K562 (cell line): ENCODE measurements around the gene FSHR. TPM values are rescaled to one million over a fixed set of nuclear protein-coding genes. Genes with fewer than 3 reads are reported as not detected.

Source experiments
- ATAC-seq: fragments of 200-7000 bp; cut with Tn5 transposase; 3 replicates; pipeline ENCODE4 v1.9.1; 2020; ENCODE audit warnings: moderate library complexity
- BruUV-seq: library from RNA; stranded (reverse); fragments of 400-500 nt; replicated peaks from 2 replicates; lab custom pipeline; 2021; lab: Mats Ljungman, UMichigan
- CTCF ChIA-PET: fragments of 300-600 bp; formaldehyde crosslinking; extraction: SDS; loops from one replicate; lab custom pipeline; 2021; ENCODE audit warnings: low intra/inter-chr PET ratio; lab: Yijun Ruan, JAX
- POLR2A ChIA-PET: fragments of 300-600, 350-650 bp; sonication (Branson Sonifier 250); formaldehyde crosslinking; extraction: SDS; loops from one replicate; lab custom pipeline; 2021; ENCODE audit warnings: antibody characterized with exemption, inconsistent platforms; lab: Yijun Ruan, JAX
- DNase-seq, 4 experiments: peaks; one replicate each; pipeline versions ENCODE4 v3.0.0 to v3.0.0-alpha.2; 2011 to 2018; ENCODE audit warnings: low spot score in 3 of 4, mixed read lengths in 3 of 4; ENCODE audit errors: extremely low read depth in 1 of 4
- FAIRE-seq: peaks from 2 replicates; lab custom pipeline; 2011; peaks lifted over from hg19 to GRCh38; lab: Jason Lieb, UNC
- H2AFZ ChIP-seq: 2 replicates; pipeline ENCODE4 v1.6.0; 2011; ENCODE audit warnings: low read depth, low read length, control low read depth, inconsistent platforms
- H3K27ac ChIP-seq: fragments of 200-600 bp; 3 replicates; pipeline ENCODE4 v1.8.0; 2011; ENCODE audit warnings: low read depth, mild to moderate bottlenecking, control low read depth, inconsistent platforms, low read length, moderate library complexity, mixed read lengths; ENCODE audit errors: extremely low read depth
- H3K27me3 ChIP-seq, 2 experiments: fragments of 300-600 bp in 1 of 2; 2 replicates in 1 of 2; 3 replicates in 1 of 2; pipeline versions ENCODE4 v1.6.0 to v1.8.0; 2011; ENCODE audit warnings: inconsistent platforms in 2 of 2, low read length in 2 of 2, mild to moderate bottlenecking in 1 of 2, mixed read lengths in 1 of 2, moderate library complexity in 1 of 2; ENCODE audit not compliant: control insufficient read depth in 2 of 2, insufficient read depth in 2 of 2
- H3K36me3 ChIP-seq: fragments of 300-600 bp; 3 replicates; pipeline ENCODE4 v1.8.0; 2011; ENCODE audit warnings: mild to moderate bottlenecking, low read length, inconsistent platforms; ENCODE audit not compliant: control insufficient read depth, insufficient read depth
- H3K4me1 ChIP-seq, 2 experiments: fragments of 200-600 bp in 1 of 2; replicated peaks in 1 of 2; 2 replicates in 1 of 2; 3 replicates in 1 of 2; pipeline versions ENCODE4 v1.5.1 to v1.8.0; 2011; ENCODE audit warnings: inconsistent platforms in 2 of 2, low read length in 2 of 2, mild to moderate bottlenecking in 1 of 2, mixed read lengths in 1 of 2, moderate library complexity in 1 of 2; ENCODE audit not compliant: control insufficient read depth in 2 of 2, insufficient read depth in 2 of 2
- H3K4me2 ChIP-seq: 2 replicates; pipeline ENCODE4 v1.6.1; 2011; ENCODE audit warnings: low read length, control low read depth, inconsistent platforms, mixed read lengths; ENCODE audit not compliant: insufficient read depth
- H3K4me3 ChIP-seq: fragments of 200-600 bp; sonication (generic), shearing (Covaris generic); 2 replicates; pipeline ENCODE4 v1.5.1; 2016; ENCODE audit warnings: control low read depth, inconsistent platforms
- H3K79me2 ChIP-seq: fragments of 200-600 bp; 3 replicates; pipeline ENCODE4 v1.8.0; 2011; ENCODE audit warnings: low read length, inconsistent platforms; ENCODE audit not compliant: control insufficient read depth, insufficient read depth
- H3K9ac ChIP-seq, 2 experiments: 2 replicates each; pipeline versions ENCODE4 v1.6.0 to v1.6.1; 2011; ENCODE audit warnings: low read depth in 2 of 2, low read length in 2 of 2, control low read depth in 1 of 2, inconsistent platforms in 1 of 2, mild to moderate bottlenecking in 1 of 2, mixed read lengths in 1 of 2; ENCODE audit not compliant: insufficient read depth in 1 of 2
- H3K9me1 ChIP-seq: one replicate; pipeline ENCODE4 v1.6.0; 2011; ENCODE audit warnings: inconsistent platforms, mild to moderate bottlenecking, low read length, moderate library complexity; ENCODE audit not compliant: control insufficient read depth, insufficient read depth
- H3K9me3 ChIP-seq: replicated peaks from 2 replicates; pipeline ENCODE4 v1.5.1; 2011; ENCODE audit warnings: low read depth, low read length, inconsistent platforms; ENCODE audit not compliant: control insufficient read depth, insufficient read depth
- H4K20me1 ChIP-seq: replicated peaks from 2 replicates; pipeline ENCODE4 v1.6.1; 2011; ENCODE audit warnings: low read length, inconsistent platforms, mixed read lengths; ENCODE audit not compliant: control insufficient read depth, insufficient read depth
- L3MBTL2 ChIP-seq: fragments of 450-650 bp; IDR thresholded peaks from 2 replicates; pipeline ENCODE4 v1.6.1; 2016; ENCODE audit warnings: mild to moderate bottlenecking, moderate library complexity
- NFRKB ChIP-seq: fragments of 450-650 bp; IDR thresholded peaks from 2 replicates; pipeline ENCODE4 v1.6.1; 2016; ENCODE audit warnings: low read depth
- NFXL1 ChIP-seq: fragments of 450-650 bp; formaldehyde crosslinking; IDR thresholded peaks from 2 replicates; pipeline ENCODE4 v1.4.0; 2021; ENCODE audit warnings: mild to moderate bottlenecking
- PTBP1 ChIP-seq: fragments of 200-400 bp; formaldehyde crosslinking; IDR thresholded peaks from 2 replicates; pipeline ENCODE4 v1.6.1; 2017; ENCODE audit warnings: low read depth, low read length
- SMAD2 ChIP-seq: fragments of 150-350 bp; IDR thresholded peaks from 2 replicates; pipeline ENCODE4 v1.6.1; 2014; ENCODE audit warnings: low read depth, mild to moderate bottlenecking, low read length
- SMAD3 ChIP-seq: fragments of 450-650 bp; formaldehyde crosslinking; conservative IDR thresholded peaks from 2 replicates; pipeline ENCODE4 v1.4.0; 2020; ENCODE audit warnings: mild to moderate bottlenecking
- ZFP36 ChIP-seq: fragments of 150-350 bp; IDR thresholded peaks from 2 replicates; pipeline ENCODE4 v1.6.1; 2018; ENCODE audit warnings: low read length, low read depth; ENCODE audit not compliant: partially characterized antibody
- WGBS: fragments of 100-300 bp; shearing (Covaris generic); methylation state at CpG from one replicate; pipeline ENCODE4 v1.1.6; 2016; ENCODE audit warnings: low coverage, mixed read lengths; ENCODE audit not compliant: insufficient coverage; ENCODE audit errors: missing lambda C conversion rate; 5-methylcytosine and 5-hydroxymethylcytosine counted together
- in situ Hi-C: fragments of 300-500 bp; cut with MboI; formaldehyde crosslinking; loops from 4 replicates; pipeline ENCODE4 v1.15.0; 2018; ENCODE audit warnings: inconsistent platforms, mixed read lengths
- intact Hi-C: fragments of 100-400 bp; cut with micrococcal nuclease; formaldehyde crosslinking; loops from 2 replicates; pipeline ENCODE4 v1.14.2; 2022
- polyA plus RNA-seq, 8 experiments: library from polyadenylated mRNA; depleted of rRNA in 4 of 8; stranded (reverse) in 5 of 8; unstranded in 3 of 8; fragments of >200 nt; fragmentation: Nextera tagmentation in 2 of 8; fragmentation: Illumina TruSeq in 1 of 8; extraction: Ambion mirVana in 2 of 8; extraction: Trizol in 1 of 8; gene quantifications; 2 replicates each; pipeline versions ENCODE4 v1.2.1 to v1.2.3, GENCODE V29; 2011 to 2014; ENCODE audit warnings: inconsistent platforms in 1 of 8, missing spikeins in 1 of 8
- total RNA-seq, 7 experiments: library from RNA; depleted of rRNA in 6 of 7; stranded (reverse); fragments of >200 nt in 6 of 7; fragmentation: Illumina TruSeq in 2 of 7; extraction: Trizol in 2 of 7; gene quantifications; 2 replicates each; pipeline versions ENCODE4 v1.2.1 to v1.2.3, GENCODE V29; 2011 to 2021; ENCODE audit warnings: low replicate concordance in 1 of 7
- TF ChIP-seq, protein P1 (sequence below): fragments of 450-650 bp; IDR thresholded peaks from 2 replicates; pipeline ENCODE4 v1.6.1; 2016; ENCODE audit warnings: low read depth

Gene FSHR
- total and polyA plus RNA-seq, 9 of the 15 experiments (the other 6 are each of a cell fraction or from before 2014, with no cell fraction given) = not detected

DNA sequence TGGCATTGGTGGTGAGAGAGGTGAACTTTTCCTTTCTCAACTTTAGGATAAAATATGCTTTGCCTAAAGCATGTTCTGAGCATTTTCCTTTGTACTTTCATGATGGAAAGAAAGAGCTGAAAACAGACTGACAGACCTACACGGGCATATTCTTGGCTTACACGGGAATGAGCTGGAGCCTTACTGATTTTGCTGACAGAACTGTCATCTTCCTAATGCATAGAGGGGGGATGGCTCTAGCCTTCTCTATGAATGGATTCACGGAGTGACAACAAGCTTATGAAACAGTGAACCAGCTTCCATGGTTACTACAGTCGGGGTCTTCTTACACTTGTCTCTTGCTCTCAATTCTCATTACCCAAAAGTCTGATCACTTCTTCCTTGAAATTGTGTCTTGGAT, 32.2 kb downstream of the FSHR start:
- POLR2A ChIA-PET = no interaction called here

DNA sequence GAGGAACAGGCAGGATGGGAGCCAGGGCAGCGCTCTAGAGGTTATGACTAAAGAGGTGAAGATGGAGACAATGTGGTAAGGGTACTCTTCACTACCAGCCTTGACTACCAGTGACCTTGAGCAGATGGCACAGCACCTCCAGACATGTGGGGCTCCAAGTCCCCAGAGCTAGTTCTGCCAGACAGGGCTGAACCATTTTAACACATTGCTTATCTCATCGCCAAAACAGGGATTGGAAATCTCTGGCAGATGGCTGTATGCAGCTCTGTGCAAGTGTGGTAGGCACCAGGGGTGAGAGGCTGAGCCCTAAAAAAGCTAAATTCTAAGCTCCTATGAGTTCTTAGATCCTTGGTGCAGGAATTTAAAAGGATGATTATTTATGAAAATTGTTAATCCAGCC, 41.3 kb downstream of the FSHR start:
- Histone ChIP-seq H3K9me3 (no peaks in the 10 kb centered on the region), H3K36me3 (no peaks in the 10 kb centered on the region), H3K4me2 (no peak overlapping the region), H3K9ac (no peak overlapping the region), H3K4me3 (no peak overlapping the region), H3K79me2 (no peaks in the 10 kb centered on the region), H3K27ac (no peak overlapping the region), H3K4me1 (no peaks in the 10 kb centered on the region), H3K9me1 (no peaks in the 10 kb centered on the region), H3K27me3 (no peaks in the 10 kb centered on the region), H4K20me1 (no peaks in the 10 kb centered on the region), H2AFZ (no peak overlapping the region)
- in situ Hi-C loops (no loop called here), intact Hi-C loops (no loop called here)
- FAIRE-seq (no peak), DNase-seq (no peak), ATAC-seq (no peak)
- BruUV-seq = no TSS peak
- 0% methylated on average over 2 of the region's 2 CpGs for WGBS
- CTCF ChIA-PET = no interaction called here
- POLR2A ChIA-PET = interaction anchor here (0.5 kb wide), 1 partner anchor 297 kb away, joined by 3 read pairs; no protein-coding TSS in a partner anchor
- TF ChIP-seq ZFP36 = no peak
- TF ChIP-seq PTBP1 = no peak
- no peak for TF ChIP-seq NFXL1 (CRISPR knock-in tag)
- TF ChIP-seq NFRKB = no peak
- TF ChIP-seq L3MBTL2 = no peak
- TF ChIP-seq, protein P1, sequence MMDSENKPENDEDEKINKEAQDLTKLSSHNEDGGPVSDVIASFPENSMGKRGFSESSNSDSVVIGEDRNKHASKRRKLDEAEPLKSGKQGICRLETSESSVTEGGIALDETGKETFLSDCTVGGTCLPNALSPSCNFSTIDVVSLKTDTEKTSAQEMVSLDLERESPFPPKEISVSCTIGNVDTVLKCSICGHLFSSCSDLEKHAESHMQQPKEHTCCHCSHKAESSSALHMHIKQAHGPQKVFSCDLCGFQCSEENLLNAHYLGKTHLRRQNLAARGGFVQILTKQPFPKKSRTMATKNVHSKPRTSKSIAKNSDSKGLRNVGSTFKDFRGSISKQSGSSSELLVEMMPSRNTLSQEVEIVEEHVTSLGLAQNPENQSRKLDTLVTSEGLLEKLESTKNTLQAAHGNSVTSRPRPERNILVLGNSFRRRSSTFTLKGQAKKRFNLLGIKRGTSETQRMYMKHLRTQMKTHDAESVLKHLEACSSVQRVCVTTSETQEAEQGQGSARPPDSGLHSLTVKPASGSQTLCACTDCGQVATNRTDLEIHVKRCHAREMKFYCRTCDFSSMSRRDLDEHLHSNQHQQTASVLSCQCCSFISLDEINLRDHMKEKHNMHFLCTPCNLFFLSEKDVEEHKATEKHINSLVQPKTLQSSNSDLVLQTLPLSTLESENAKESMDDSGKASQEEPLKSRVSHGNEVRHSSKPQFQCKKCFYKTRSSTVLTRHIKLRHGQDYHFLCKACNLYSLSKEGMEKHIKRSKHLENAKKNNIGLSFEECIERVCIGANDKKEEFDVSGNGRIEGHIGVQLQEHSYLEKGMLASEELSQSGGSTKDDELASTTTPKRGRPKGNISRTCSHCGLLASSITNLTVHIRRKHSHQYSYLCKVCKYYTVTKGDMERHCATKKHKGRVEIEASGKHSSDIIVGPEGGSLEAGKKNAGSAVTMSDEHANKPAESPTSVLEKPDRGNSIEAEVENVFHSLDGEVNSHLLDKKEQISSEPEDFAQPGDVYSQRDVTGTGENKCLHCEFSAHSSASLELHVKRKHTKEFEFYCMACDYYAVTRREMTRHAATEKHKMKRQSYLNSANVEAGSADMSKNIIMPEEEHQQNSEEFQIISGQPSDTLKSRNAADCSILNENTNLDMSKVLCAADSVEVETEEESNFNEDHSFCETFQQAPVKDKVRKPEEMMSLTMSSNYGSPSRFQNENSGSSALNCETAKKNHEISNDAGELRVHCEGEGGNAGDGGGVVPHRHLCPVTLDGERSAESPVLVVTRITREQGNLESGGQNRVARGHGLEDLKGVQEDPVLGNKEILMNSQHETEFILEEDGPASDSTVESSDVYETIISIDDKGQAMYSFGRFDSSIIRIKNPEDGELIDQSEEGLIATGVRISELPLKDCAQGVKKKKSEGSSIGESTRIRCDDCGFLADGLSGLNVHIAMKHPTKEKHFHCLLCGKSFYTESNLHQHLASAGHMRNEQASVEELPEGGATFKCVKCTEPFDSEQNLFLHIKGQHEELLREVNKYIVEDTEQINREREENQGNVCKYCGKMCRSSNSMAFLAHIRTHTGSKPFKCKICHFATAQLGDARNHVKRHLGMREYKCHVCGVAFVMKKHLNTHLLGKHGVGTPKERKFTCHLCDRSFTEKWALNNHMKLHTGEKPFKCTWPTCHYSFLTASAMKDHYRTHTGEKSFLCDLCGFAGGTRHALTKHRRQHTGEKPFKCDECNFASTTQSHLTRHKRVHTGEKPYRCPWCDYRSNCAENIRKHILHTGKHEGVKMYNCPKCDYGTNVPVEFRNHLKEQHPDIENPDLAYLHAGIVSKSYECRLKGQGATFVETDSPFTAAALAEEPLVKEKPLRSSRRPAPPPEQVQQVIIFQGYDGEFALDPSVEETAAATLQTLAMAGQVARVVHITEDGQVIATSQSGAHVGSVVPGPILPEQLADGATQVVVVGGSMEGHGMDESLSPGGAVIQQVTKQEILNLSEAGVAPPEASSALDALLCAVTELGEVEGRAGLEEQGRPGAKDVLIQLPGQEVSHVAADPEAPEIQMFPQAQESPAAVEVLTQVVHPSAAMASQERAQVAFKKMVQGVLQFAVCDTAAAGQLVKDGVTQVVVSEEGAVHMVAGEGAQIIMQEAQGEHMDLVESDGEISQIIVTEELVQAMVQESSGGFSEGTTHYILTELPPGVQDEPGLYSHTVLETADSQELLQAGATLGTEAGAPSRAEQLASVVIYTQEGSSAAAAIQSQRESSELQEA = no peak
- no peak for TF ChIP-seq SMAD3

More for the DNA sequence above, 32.2 kb downstream of the FSHR start:
- no peaks in the 10 kb centered on the region for H3K9me1 ChIP-seq
- in situ Hi-C loops (no loop called here), intact Hi-C loops (no loop called here)
- H2AFZ ChIP-seq = no peak overlapping the region
- no peaks in the 10 kb centered on the region for H3K79me2 ChIP-seq
- H3K27me3 ChIP-seq = no peaks in the 10 kb centered on the region
- H3K4me1 ChIP-seq = no peaks in the 10 kb centered on the region
- no peaks in the 10 kb centered on the region for H3K9me3 ChIP-seq
- no peak overlapping the region for H3K4me2 ChIP-seq
- no peak for ATAC-seq
- no peak overlapping the region for H3K4me3 ChIP-seq
- no peak for DNase-seq
- BruUV-seq = no TSS peak
- CTCF ChIA-PET = no interaction called here
- H4K20me1 ChIP-seq = no peaks in the 10 kb centered on the region
- no peaks in the 10 kb centered on the region for H3K36me3 ChIP-seq
- 2% methylated on average over 4 of the region's 4 CpGs for WGBS
- no peak for TF ChIP-seq SMAD2
- no peak overlapping the region for H3K27ac ChIP-seq
- no peak for FAIRE-seq
- H3K9ac ChIP-seq = no peak overlapping the region
